ENCODE results near the gene SEPTIN8. TPM values are rescaled to one million over a fixed set of nuclear protein-coding genes. Genes with fewer than 3 reads are reported as not detected.

The SEPTIN8 gene
- total RNA-seq, 1 experiment from 2014 or later, result 48.5 TPM

GRCh38 chr5:132790201-132790865, 13.3 kb upstream of the SEPTIN8 start:
- peaks cover 31% of the 10 kb centered on the region for H3K27me3 Mint-ChIP-seq (ENCODE audit: unreplicated experiment)
- no peak overlapping the region for H3K27ac Mint-ChIP-seq (ENCODE audit: unreplicated experiment)
- intact Hi-C loops (cut with micrococcal nuclease; ENCODE audit: unreplicated experiment), result no loop called here
- no peak overlapping the region for H3K4me3 Mint-ChIP-seq (ENCODE audit: low read depth, unreplicated experiment)
- CTCF ChIA-PET, result interaction anchor here (0.7 to 1.6 kb wide), 2 partner anchors 16 to 23 kb away, joined by 4 read pairs; partner anchors contain the start of gene SOWAHA
- no peak for DNase-seq
- H3K9me3 Mint-ChIP-seq (ENCODE audit: low read depth, unreplicated experiment), result no peaks in the 10 kb centered on the region
- no TSS peak for BruUV-seq (replicated peaks)
- no peaks in the 10 kb centered on the region for H3K4me1 Mint-ChIP-seq (ENCODE audit: low read depth, unreplicated experiment)
- TF ChIP-seq CTCF (IDR thresholded peaks at IDR 0.05; ENCODE audit: unreplicated experiment), result no peak
- H3K36me3 Mint-ChIP-seq (ENCODE audit: insufficient read depth, unreplicated experiment), result no peaks in the 10 kb centered on the region

GRCh38 chr5:132788990-132789886, 12.2 kb upstream of the SEPTIN8 start:
- intact Hi-C loops (cut with micrococcal nuclease; ENCODE audit: unreplicated experiment), result no loop called here
- Mint-ChIP-seq H3K4me3 (ENCODE audit: low read depth, unreplicated experiment) (no peak overlapping the region), H3K27ac (ENCODE audit: unreplicated experiment) (peak overlapping the region; percentile 24), H3K27me3 (ENCODE audit: unreplicated experiment) (peaks cover 31% of the 10 kb centered on the region), H3K4me1 (ENCODE audit: low read depth, unreplicated experiment) (no peaks in the 10 kb centered on the region), H3K36me3 (ENCODE audit: insufficient read depth, unreplicated experiment) (no peaks in the 10 kb centered on the region), H3K9me3 (ENCODE audit: low read depth, unreplicated experiment) (no peaks in the 10 kb centered on the region)
- no peak for DNase-seq
- no peak for TF ChIP-seq CTCF (IDR thresholded peaks at IDR 0.05; ENCODE audit: unreplicated experiment)
- CTCF ChIA-PET, result interaction anchor here (0.6 to 1.6 kb wide), 4 partner anchors 12 to 381 kb away, joined by 3 to 4 read pairs (median 4); partner anchors contain the start of gene SOWAHA
- no TSS peak for BruUV-seq (replicated peaks)

GRCh38 chr5:132788508-132788907, 11.5 kb upstream of the SEPTIN8 start:
- BruUV-seq (replicated peaks), result no TSS peak

GRCh38 chr5:132787076-132787475, 10.0 kb upstream of the SEPTIN8 start:
- no peak for TF ChIP-seq CTCF (IDR thresholded peaks at IDR 0.05; ENCODE audit: unreplicated experiment)
- CTCF ChIA-PET, result no interaction called here

More at GRCh38 chr5:132788508-132788907, 11.5 kb upstream of the SEPTIN8 start:
- no peaks in the 10 kb centered on the region for H3K9me3 Mint-ChIP-seq (ENCODE audit: low read depth, unreplicated experiment)
- CTCF ChIA-PET, result interaction anchor here (0.7 kb wide), 1 partner anchor 109 kb away, joined by 7 read pairs; no protein-coding TSS in a partner anchor
- no peak overlapping the region for H3K4me3 Mint-ChIP-seq (ENCODE audit: low read depth, unreplicated experiment)
- no peaks in the 10 kb centered on the region for H3K36me3 Mint-ChIP-seq (ENCODE audit: insufficient read depth, unreplicated experiment)
- TF ChIP-seq CTCF (IDR thresholded peaks at IDR 0.05; ENCODE audit: unreplicated experiment), result no peak
- H3K27me3 Mint-ChIP-seq (ENCODE audit: unreplicated experiment), result peaks cover 31% of the 10 kb centered on the region
- intact Hi-C loops (cut with micrococcal nuclease; ENCODE audit: unreplicated experiment), result no loop called here
- H3K4me1 Mint-ChIP-seq (ENCODE audit: low read depth, unreplicated experiment), result no peaks in the 10 kb centered on the region
- H3K27ac Mint-ChIP-seq (ENCODE audit: unreplicated experiment), result no peak overlapping the region
- DNase-seq, result no peak

More at GRCh38 chr5:132787076-132787475, 10.0 kb upstream of the SEPTIN8 start:
- BruUV-seq (replicated peaks), result no TSS peak
- no peak overlapping the region for H3K27ac Mint-ChIP-seq (ENCODE audit: unreplicated experiment)
- H3K27me3 Mint-ChIP-seq (ENCODE audit: unreplicated experiment), result peaks cover 17% of the 10 kb centered on the region
- H3K4me3 Mint-ChIP-seq (ENCODE audit: low read depth, unreplicated experiment), result no peak overlapping the region
- intact Hi-C loops (cut with micrococcal nuclease; ENCODE audit: unreplicated experiment), result no loop called here
- peaks cover 2% of the 10 kb centered on the region for H3K4me1 Mint-ChIP-seq (ENCODE audit: low read depth, unreplicated experiment)
- H3K36me3 Mint-ChIP-seq (ENCODE audit: insufficient read depth, unreplicated experiment), result no peaks in the 10 kb centered on the region
- no peak for DNase-seq
- H3K9me3 Mint-ChIP-seq (ENCODE audit: low read depth, unreplicated experiment), result no peaks in the 10 kb centered on the region

Data from Calu3 (cell line).